Measurements from ENCODE around the gene SENP1.
A peak's percentile ranks its signal among the peaks of the same experiment; 100 is the strongest.
"Not testable (repeated sequence)": the region's sequence is repeated elsewhere in the genome, so short reads cannot be mapped to it uniquely, and the experiment has no call there.

Gene SENP1

DNA sequence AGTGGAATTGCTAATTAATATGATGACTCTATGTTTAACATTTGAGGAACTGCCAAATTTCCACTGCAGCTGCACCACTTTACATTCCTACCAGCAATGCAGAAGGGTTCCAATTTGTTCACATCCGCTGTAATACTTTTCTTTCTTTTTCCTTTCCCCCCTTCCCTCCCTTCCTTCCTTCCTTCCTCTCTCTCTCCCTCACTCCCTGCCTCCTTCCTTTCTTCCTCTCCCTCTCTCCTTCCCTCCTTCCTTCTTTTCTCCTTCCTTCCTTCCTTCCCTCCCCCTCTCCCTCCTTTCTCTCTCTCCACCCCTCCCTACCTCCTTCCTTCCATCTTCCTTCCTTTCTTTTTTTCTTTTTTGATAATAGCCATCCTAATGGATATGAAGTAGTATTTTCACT lies 10.1 kb upstream of the SENP1 start:
- DNase-seq, result no peak

- not testable (repeated sequence) for DNase-seq
Observed at GRCh38 chr12:48111312-48111693, 5.4 kb upstream of the SENP1 start.

DNA sequence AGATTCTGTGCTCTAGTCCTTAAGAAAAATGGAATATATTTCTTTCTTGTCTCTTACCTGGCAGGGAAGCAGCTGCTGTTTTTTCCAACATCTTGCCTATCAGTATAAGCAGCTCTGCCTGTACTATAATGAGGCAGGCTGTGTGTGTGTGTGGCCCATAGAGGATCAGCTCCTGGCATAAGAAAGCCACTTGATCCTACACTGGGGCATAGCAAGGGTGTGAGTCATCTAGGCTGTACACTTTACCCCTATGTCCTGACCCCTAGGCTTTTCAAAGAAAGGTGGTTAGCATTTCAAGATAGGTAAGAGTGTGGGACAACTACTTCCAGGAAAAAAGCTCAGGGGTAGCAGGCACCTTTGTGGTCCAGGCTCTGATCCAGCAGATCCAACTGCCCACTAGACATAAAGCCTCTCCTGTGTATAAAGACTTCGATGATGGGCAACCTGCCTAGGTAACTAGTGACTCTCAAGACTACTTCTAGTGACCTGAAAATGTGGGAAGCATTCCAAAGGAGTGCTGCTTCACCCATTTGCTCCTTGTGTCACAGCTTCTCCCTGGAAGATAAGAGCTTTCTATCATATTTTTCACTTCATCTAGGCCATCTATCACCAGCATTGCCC lies 4.9 kb upstream of the SENP1 start:
- no peak for DNase-seq

GRCh38 chr12:48109424-48109823 lies 3.5 kb upstream of the SENP1 start:
- DNase-seq, result no peak

GRCh38 chr12:48106681-48107613 lies 1.1 kb upstream of the SENP1 start:
- peak in 2 of 56 donors; percentile 3 to 28 for DNase-seq

DNA sequence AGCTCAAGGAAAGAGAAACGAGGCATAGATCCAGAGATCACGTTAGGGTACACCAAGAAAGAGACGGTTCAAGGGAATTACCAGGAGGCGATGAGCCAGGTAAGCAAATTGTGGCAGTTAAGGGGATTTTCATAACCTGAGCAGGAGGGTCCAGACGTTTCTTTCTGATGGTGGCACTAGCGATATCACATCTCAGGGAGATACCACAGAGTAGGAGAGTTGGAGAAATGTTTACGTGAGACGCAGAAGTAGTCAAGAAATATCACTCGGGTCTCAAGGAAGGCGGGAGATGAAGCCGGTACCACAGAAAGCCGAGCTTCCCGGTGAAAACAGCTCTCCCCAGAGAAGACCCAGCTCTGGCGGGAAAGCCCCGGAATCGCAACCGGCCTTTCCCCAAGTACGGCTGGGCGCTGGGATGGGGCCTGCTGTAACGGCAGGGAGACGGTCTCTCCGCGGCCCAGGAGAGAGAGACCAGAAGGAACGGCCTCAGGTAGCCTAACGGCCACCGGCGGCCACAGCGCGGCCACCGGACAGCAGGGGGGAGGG lies 485 bp downstream of the SENP1 start:
- peak in 4 of 56 donors; percentile 19 to 63 (median 40) for DNase-seq

DNA sequence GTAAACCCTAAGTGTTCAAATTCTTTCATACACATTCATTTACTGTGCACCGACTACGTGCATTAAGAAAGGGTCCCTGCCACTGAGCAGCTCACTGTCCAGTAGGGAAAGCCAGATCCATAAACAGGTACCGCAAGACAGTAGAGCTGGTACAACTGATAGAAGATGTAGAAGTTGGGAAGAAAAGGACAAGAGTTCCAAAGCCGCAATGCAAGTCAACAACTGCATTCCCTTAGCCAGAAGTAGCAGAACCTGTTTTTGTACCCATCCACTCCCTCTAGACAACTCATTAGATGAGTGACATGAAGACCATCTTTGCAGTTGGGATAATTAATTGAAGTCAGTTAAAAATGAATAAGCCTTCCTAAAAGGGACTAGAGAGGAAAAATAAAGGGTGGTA lies 1.3 kb downstream of the SENP1 start:
- DNase-seq, result no peak

GRCh38 chr12:48092611-48093010 lies 13.3 kb downstream of the SENP1 start:
- no peak for DNase-seq

DNA sequence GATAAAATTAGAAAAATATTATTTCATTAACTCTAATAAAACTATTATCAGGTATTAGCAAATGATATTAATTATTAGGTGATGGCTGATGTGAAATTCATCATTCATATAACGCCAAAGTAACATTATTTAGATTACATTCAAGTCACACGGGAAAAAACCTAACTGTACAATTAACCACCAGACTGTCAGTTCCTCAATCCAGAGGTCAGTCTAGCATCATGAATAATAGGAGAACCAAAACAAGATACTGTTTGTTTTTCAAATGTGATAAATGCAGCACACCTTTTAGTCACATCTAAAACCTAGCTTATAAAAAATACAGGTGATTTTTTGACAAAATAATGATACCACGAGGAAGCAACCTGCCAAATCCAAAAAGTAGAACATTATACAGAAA lies 19.6 kb downstream of the SENP1 start:
- no peak for DNase-seq

DNA sequence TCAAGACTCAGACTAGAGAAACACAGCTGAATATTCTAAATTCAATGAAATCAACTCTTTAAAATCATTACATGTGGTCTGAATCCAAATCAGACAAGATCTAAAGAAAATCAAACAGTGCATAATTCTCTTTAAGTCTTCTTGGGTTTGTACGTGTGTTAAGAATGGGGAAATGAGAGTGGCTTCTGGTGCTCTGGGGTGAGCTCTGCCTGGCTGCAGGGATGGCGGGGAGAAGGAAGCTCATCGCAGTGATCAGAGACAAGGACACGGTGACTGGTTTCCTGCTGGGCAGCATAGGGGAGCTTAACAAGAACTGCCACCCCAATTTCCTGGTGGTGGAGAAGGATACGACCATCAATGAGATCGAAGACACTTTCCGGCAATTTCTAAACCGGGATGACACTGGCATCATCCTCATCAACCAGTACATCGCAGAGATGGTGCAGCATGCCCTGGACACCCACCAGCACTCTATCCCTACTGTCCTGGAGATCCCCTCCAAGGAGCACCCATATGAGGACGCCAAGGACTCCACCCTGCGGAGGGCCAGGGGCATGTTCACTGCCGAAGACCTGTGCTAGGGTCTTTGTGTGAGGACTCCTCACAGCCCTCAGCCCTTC lies 20.9 kb downstream of the SENP1 start:
- DNase-seq, result no peak

GRCh38 chr12:48084066-48084465 lies 21.8 kb downstream of the SENP1 start:
- DNase-seq, result no peak

DNA sequence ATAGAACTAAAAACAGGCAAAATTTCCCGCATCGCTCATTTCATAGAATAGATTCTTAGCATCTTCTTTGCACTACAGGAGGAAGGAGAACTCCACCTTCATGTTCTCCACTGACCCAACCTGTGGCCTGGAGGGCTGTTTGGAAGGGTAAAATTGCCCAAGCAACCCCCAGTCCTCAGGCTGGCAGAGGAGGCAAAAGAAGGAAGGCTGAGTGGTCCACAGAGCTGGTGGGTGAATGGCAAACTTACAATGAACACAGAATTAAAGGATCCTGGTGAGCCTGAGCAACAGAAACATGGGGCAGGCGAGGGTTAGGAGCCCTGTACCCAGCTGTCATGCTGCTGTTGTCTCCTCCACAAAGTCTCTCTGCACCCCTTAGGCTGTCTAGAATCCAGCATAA lies 25.1 kb downstream of the SENP1 start:
- DNase-seq, result no peak

- DNase-seq, result no peak
Observed at GRCh38 chr12:48080285-48080684, 25.6 kb downstream of the SENP1 start.

DNA sequence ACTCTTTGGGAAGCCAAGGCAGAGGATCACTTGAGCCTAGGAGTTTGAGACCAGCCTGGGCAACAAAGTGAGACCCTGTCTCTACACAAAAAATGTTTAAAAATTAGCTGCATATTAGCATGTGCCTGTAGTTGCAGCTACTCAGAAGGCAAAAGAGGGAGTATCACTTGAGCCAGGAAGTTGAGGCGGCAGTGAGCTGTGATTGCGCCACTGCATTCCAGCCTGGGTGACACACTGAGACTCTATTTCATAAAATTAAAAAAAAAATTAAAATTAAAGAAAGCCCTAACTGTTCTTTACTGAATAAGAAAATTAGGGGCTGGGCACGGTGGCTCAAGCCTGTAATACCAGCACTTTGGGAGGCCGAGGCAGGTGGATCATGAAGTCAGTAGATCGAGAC lies 27.0 kb downstream of the SENP1 start:
- no peak for DNase-seq

DNA sequence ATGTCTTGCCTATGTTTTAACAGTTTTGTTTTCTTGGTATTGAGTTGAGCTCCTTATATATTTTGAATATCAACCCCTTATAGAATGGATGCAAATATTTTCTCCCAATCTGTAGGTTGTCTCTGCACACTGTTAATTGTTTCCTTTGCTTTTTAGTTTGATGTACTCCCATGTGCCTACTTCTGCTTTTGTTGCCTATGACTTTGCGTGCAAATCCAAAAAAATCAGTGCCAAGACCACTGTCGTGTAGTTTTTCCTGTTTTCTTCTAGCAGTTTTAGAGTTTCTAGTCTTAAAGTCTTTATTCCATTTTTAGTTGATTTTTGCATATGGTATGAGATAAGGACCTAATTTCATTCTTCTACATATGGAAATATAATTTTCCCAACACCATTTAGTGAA lies 28.8 kb downstream of the SENP1 start:
- DNase-seq, result no peak

GRCh38 chr12:48075832-48076231 lies 30.0 kb downstream of the SENP1 start:
- DNase-seq, result no peak

- no peak for DNase-seq
Observed at GRCh38 chr12:48074266-48074665, 31.6 kb downstream of the SENP1 start.

DNA sequence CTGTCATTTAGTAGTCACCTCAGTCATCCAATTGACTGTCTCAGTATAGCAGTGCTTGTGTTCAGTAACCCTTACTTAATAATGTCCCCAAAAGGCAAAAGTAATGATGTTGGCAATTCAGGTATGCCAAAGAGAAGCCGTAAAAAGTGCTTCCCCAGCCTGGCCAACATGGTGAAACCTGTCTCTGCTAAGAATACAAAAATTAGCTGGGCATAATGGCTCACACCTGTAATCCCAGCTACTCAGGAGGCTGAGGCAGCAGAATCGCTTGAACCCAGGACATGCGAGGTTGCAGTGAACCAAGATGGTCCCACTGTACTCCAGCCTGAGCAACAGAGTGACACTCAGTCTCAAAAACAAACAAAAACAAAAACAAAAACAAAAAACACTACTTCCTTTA lies 33.6 kb downstream of the SENP1 start:
- no peak for DNase-seq

DNA sequence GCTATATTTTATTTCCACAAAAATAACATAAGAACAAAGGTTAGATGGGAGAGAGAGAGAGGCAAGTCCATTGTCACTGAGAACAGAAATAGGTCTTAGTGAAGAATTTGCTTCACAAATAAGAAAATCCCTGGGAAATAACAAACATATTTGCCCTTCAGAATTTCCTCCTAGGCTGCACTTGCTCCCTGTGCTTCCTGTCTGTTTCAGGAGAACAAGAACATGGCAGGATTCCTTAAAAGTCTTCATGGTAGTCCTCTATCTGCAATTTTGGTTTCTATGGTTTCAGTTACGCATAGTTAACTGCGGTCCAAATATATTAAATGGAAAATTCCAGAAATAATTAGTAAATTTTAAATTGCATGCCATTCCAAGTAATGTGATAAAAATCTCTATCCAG lies 34.1 kb downstream of the SENP1 start:
- no peak for DNase-seq

DNA sequence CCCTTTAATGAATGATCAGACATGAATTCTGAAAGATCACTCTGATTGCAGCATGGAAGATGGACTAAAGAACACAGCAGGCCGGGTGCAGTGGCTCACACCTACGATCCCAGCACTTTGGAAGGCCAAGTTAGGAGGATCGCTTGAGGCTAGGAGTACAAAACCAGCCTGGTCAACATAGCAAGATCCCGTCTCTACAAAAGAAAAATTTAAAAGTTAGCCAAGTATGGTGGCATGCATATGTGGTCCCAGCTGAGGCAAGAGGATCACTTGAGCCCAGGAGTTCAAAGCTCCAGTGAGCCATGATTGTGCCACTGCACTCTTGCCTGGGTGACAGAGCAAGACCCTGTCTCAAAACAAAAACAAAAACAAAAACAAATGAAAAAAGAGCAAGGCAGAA lies 35.1 kb downstream of the SENP1 start:
- no peak for DNase-seq

DNA sequence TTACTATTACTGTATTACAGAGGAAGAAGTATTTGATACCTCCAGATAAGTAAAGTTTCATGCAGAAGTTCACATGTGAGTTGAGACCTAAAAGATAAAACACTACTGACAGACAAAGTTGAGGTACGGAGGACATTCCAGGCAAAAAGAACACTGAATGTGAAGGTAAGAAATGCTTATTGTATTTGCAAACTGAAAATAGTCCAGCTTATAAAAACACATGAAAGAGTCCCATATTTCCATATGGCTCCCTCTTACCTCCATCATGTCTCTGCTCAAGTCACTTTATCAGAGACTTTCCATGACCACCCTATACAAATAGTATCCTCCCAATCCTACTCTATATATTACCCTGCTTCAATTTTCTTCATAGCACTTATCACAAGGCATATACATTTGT lies 35.8 kb downstream of the SENP1 start:
- DNase-seq, result no peak

DNA sequence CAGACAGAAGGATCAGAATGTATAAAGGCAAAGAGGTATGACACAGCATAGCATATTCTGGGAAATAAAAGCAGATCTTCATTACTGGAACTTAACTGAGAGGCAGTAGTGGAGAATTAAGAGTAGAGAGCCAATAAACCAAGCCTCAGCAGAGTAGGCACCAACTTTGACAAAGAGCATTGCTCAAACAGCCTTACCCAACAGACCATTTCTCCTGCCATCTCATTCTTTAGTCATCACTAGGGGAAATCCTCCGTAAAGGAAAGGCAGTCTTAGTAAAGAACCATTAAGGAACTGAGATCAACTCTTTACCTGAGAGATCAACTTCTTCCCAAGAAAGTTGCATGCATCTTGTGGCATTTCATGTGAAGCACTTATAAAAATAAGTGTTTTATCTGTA lies 36.6 kb downstream of the SENP1 start:
- DNase-seq, result no peak

All from nucleus accumbens (tissue), 56 donors.